Progenitor cell of endocrine pancreas (in vitro differentiated cells): ENCODE data around the gene SELENOH. TPM values are rescaled to one million over a fixed set of nuclear protein-coding genes. Genes with fewer than 3 reads are reported as not detected.

Experiments
- DNase-seq: peaks from one replicate; pipeline ENCODE4 v3.0.0; 2021; ENCODE audit warnings: low spot score; ENCODE audit not compliant: unreplicated experiment
- H3K27ac Mint-ChIP-seq: 2 replicates; pipeline ENCODE4 v1.8.0; 2021; ENCODE audit warnings: mild to moderate bottlenecking, moderate library complexity, mixed read lengths
- H3K27me3 Mint-ChIP-seq: 2 replicates; pipeline ENCODE4 v1.8.0; 2021; ENCODE audit warnings: mixed read lengths
- H3K36me3 Mint-ChIP-seq: 2 replicates; pipeline ENCODE4 v1.8.0; 2022; ENCODE audit warnings: mixed read lengths; ENCODE audit not compliant: insufficient read depth
- H3K4me1 Mint-ChIP-seq: 2 replicates; pipeline ENCODE4 v1.8.0; 2021; ENCODE audit warnings: low read depth, mixed read lengths
- H3K4me3 Mint-ChIP-seq: 2 replicates; pipeline ENCODE4 v1.8.0; 2021; ENCODE audit warnings: low read depth, mild to moderate bottlenecking, moderate library complexity, mixed read lengths
- H3K9me3 Mint-ChIP-seq: 2 replicates; pipeline ENCODE4 v1.8.0; 2021; ENCODE audit warnings: low read depth, mixed read lengths
- total RNA-seq: library from RNA; stranded (reverse); gene quantifications from 2 replicates; pipeline ENCODE4 v1.2.1, GENCODE V29; 2021
- TF ChIP-seq, protein P1 (sequence below): fragments of 200-600 bp; sonication (generic); IDR thresholded peaks from one replicate; pipeline ENCODE4 v1.5.0; 2021; ENCODE audit warnings: antibody characterized with exemption, mild to moderate bottlenecking; ENCODE audit not compliant: unreplicated experiment

SELENOH gene
- total RNA-seq, 1 donor from 2014 or later: 206 TPM

DNA sequence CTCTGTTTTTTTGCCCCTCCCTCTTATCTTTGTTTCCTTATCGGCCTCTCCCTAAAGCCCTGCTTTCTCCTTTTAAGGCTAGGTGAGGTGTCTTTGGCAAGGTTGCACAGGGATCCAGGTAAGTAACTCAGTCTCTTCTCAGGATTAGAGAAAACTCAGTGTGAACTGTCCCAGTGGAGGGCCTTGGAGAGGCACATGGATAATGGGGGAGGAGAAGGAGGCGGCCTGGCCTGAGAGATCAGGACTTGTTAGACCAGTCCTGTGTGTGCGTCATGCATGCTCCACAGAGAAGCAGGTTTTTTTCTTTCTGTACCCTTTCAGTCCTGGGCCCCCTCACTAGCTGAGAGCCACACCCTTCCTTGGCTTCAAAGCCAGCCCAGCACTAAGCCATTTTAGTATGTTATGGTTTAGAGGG, 40.2 kb downstream of the SELENOH start:
- no peaks in the 10 kb centered on the region for H3K27me3 Mint-ChIP-seq
- peak overlapping the region; percentile 59 for H3K4me3 Mint-ChIP-seq
- TF ChIP-seq, protein P1, sequence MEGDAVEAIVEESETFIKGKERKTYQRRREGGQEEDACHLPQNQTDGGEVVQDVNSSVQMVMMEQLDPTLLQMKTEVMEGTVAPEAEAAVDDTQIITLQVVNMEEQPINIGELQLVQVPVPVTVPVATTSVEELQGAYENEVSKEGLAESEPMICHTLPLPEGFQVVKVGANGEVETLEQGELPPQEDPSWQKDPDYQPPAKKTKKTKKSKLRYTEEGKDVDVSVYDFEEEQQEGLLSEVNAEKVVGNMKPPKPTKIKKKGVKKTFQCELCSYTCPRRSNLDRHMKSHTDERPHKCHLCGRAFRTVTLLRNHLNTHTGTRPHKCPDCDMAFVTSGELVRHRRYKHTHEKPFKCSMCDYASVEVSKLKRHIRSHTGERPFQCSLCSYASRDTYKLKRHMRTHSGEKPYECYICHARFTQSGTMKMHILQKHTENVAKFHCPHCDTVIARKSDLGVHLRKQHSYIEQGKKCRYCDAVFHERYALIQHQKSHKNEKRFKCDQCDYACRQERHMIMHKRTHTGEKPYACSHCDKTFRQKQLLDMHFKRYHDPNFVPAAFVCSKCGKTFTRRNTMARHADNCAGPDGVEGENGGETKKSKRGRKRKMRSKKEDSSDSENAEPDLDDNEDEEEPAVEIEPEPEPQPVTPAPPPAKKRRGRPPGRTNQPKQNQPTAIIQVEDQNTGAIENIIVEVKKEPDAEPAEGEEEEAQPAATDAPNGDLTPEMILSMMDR: no peak
- H3K36me3 Mint-ChIP-seq: peaks cover 19% of the 10 kb centered on the region
- peak overlapping the region; percentile 98 for H3K27ac Mint-ChIP-seq
- DNase-seq: peak; percentile 66
- H3K9me3 Mint-ChIP-seq: no peaks in the 10 kb centered on the region
- H3K4me1 Mint-ChIP-seq: peaks cover 73% of the 10 kb centered on the region

- peaks cover 28% of the 10 kb centered on the region for H3K36me3 Mint-ChIP-seq
- no peaks in the 10 kb centered on the region for H3K9me3 Mint-ChIP-seq
- no peak overlapping the region for H3K4me3 Mint-ChIP-seq
- peak overlapping the region; percentile 84 for H3K27ac Mint-ChIP-seq
- H3K27me3 Mint-ChIP-seq: no peaks in the 10 kb centered on the region
- TF ChIP-seq, protein P1: no peak
- no peak for DNase-seq
- peaks cover 61% of the 10 kb centered on the region for H3K4me1 Mint-ChIP-seq
These were observed 43.8 kb downstream of the SELENOH start for GRCh38 chr11:57785072-57785471.

DNA sequence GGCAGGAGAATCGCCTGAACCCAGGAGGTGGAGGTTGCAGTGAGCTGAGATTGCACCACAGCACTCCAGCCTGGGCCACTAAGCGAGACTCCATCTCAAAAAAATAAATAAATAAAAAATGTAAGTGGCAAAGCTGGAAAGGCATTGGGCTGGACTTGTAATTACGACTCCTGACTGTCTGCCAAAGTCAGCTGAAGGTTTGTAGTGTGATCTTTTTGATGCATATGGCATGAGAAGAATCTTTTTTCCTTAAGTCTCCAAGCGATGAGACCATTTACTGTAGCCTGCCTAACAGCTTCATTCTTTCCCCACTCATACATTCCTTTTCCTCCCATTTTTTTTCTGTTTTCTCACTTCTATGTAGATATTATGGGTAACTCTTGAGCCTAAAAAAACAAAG, 45.1 kb downstream of the SELENOH start:
- no peak overlapping the region for H3K4me3 Mint-ChIP-seq
- H3K9me3 Mint-ChIP-seq: no peaks in the 10 kb centered on the region
- H3K27ac Mint-ChIP-seq: peak overlapping the region; percentile 93
- H3K27me3 Mint-ChIP-seq: no peaks in the 10 kb centered on the region
- TF ChIP-seq, protein P1: no peak
- peaks cover 54% of the 10 kb centered on the region for H3K4me1 Mint-ChIP-seq
- H3K36me3 Mint-ChIP-seq: peaks cover 36% of the 10 kb centered on the region
- no peak for DNase-seq

- Mint-ChIP-seq H3K36me3 (peaks cover 39% of the 10 kb centered on the region), H3K27ac (peak overlapping the region; percentile 93), H3K9me3 (no peaks in the 10 kb centered on the region), H3K4me1 (peaks cover 54% of the 10 kb centered on the region), H3K4me3 (no peak overlapping the region), H3K27me3 (no peaks in the 10 kb centered on the region)
- no peak for DNase-seq
- TF ChIP-seq, protein P1: no peak
These were observed 45.8 kb downstream of the SELENOH start for GRCh38 chr11:57787006-57787604.

DNA sequence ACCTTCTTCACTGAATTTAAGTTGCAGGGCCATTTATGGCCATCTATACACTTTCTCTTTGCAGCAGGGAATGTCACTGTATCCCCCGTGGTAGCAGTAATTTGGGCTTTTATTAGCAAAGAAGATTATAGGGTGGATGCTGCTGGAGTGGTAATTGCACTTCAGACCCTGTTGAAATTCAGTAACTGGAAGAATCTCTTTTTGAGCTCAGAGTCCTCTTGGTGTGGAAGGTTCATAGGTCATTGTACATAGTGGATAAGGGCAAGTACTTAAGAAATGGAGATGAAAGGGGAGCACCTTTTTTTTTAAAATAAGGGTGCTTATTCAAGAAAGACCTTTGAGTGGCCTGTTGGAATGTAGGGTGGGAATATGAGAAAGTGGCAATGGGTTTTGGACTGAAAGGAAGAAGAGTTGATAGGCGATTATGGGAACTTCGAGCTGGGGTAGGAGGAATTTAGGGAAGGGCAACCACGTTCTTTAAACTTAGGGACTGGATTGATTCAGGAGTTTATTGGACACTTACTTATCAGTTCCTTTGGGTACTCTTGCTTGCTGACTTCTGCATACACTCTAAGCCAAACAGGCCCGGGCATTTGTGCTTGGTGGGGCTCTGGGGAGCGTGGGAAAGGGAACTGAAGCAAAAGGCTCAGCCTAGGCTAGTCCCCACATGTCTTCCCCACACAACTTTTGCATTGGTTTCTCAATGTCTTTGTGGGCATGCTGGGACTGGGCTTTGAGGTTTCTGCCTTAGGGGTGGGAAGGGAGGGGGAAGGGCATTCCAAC, 46.8 kb downstream of the SELENOH start:
- H3K27ac Mint-ChIP-seq: peak overlapping the region; percentile 93
- TF ChIP-seq, protein P1: no peak
- H3K27me3 Mint-ChIP-seq: no peaks in the 10 kb centered on the region
- no peak for DNase-seq
- H3K4me1 Mint-ChIP-seq: peaks cover 52% of the 10 kb centered on the region
- H3K4me3 Mint-ChIP-seq: peak overlapping the region; percentile 40
- H3K9me3 Mint-ChIP-seq: no peaks in the 10 kb centered on the region
- H3K36me3 Mint-ChIP-seq: peaks cover 38% of the 10 kb centered on the region
